NT2/D1 (cell line): ENCODE results near the gene DIP2A.
A peak's percentile ranks its signal among the peaks of the same experiment; 100 is the strongest.
"Not testable (repeated sequence)": the region's sequence is repeated elsewhere in the genome, so short reads cannot be mapped to it uniquely, and the experiment has no call there.

Experiments
- DNase-seq: peaks from one replicate; pipeline ENCODE4 v3.0.0-alpha.2; 2011; ENCODE audit warnings: low read depth, low spot score
- H3K27me3 ChIP-seq: 2 replicates; pipeline ENCODE4 v1.6.0; 2011; ENCODE audit warnings: mild to moderate bottlenecking; ENCODE audit not compliant: insufficient read length, insufficient read depth
- H3K36me3 ChIP-seq: 2 replicates; pipeline ENCODE4 v1.6.1; 2011; ENCODE audit warnings: mild to moderate bottlenecking, low read length, mixed read lengths; ENCODE audit not compliant: insufficient read depth, insufficient read length
- H3K4me1 ChIP-seq: 2 replicates; pipeline ENCODE4 v1.5.1; 2011; ENCODE audit not compliant: insufficient read depth, insufficient read length
- H3K4me3 ChIP-seq: 2 replicates; pipeline ENCODE4 v1.5.1; 2011; ENCODE audit warnings: low read depth; ENCODE audit not compliant: insufficient read length
- H3K9ac ChIP-seq: 2 replicates; pipeline ENCODE4 v1.6.0; 2011; ENCODE audit warnings: low read depth; ENCODE audit not compliant: insufficient read length
- H3K9me3 ChIP-seq: 2 replicates; pipeline ENCODE4 v1.5.1; 2011; ENCODE audit warnings: mild to moderate bottlenecking, low read length; ENCODE audit not compliant: insufficient read depth
- SUZ12 ChIP-seq: IDR thresholded peaks from 2 replicates; pipeline ENCODE4 v1.6.1; 2011; ENCODE audit not compliant: insufficient read length, insufficient read depth; ENCODE audit errors: extremely low read depth
- YY1 ChIP-seq: IDR thresholded peaks from 2 replicates; pipeline ENCODE4 v1.6.1; 2011; ENCODE audit not compliant: insufficient read length, insufficient read depth
- ZNF274 ChIP-seq: IDR thresholded peaks from 2 replicates; pipeline ENCODE4 v1.6.1; 2011; ENCODE audit warnings: mild to moderate bottlenecking, low read depth, low read length

DIP2A gene

GRCh38 chr21:46455575-46456385 lies 2.9 kb upstream of the DIP2A start:
- Histone ChIP-seq H3K27me3 (no peaks in the 10 kb centered on the region), H3K4me1 (peaks cover 2% of the 10 kb centered on the region), H3K9ac (no peak overlapping the region), H3K9me3 (0 out of 2 replicates have a peak, but pooled peaks cover under 1% of the 10 kb centered on the region), H3K36me3 (peaks cover 35% of the 10 kb centered on the region), H3K4me3 (no peak overlapping the region)
- TF ChIP-seq SUZ12 = no peak
- no peak for DNase-seq

GRCh38 chr21:46456750-46457149 lies 1.9 kb upstream of the DIP2A start:
- no peaks in the 10 kb centered on the region for H3K27me3 ChIP-seq
- H3K4me3 ChIP-seq = no peak overlapping the region
- TF ChIP-seq SUZ12 = no peak
- no peak for TF ChIP-seq YY1
- no peak for TF ChIP-seq ZNF274
- DNase-seq = no peak
- H3K36me3 ChIP-seq = peaks cover 35% of the 10 kb centered on the region
- H3K9me3 ChIP-seq = no peaks in the 10 kb centered on the region
- no peak overlapping the region for H3K9ac ChIP-seq
- H3K4me1 ChIP-seq = peaks cover 2% of the 10 kb centered on the region

GRCh38 chr21:46457801-46458314 lies 833 bp upstream of the DIP2A start:
- Histone ChIP-seq H3K9me3 (no peaks in the 10 kb centered on the region), H3K4me3 (peak overlapping the region; percentile 90), H3K27me3 (no peaks in the 10 kb centered on the region), H3K4me1 (peaks cover 2% of the 10 kb centered on the region), H3K36me3 (peaks cover 41% of the 10 kb centered on the region), H3K9ac (peak overlapping the region; percentile 99)
- DNase-seq = peak; percentile 25
- TF ChIP-seq ZNF274 (no peak), YY1 (no peak), SUZ12 (no peak)

- Histone ChIP-seq H3K36me3 (peaks cover 43% of the 10 kb centered on the region), H3K4me1 (peaks cover 2% of the 10 kb centered on the region), H3K9me3 (no peaks in the 10 kb centered on the region), H3K9ac (peak overlapping the region; percentile 92), H3K4me3 (peak overlapping the region; percentile 90), H3K27me3 (no peaks in the 10 kb centered on the region)
- no peak for DNase-seq
- no peak for TF ChIP-seq ZNF274
- no peak for TF ChIP-seq SUZ12
- TF ChIP-seq YY1 = no peak
These were observed 299 bp downstream of the DIP2A start for GRCh38 chr21:46459024-46459355.

- H3K9ac ChIP-seq = peak overlapping the region; percentile 92
- DNase-seq = no peak
- TF ChIP-seq YY1 = no peak
- TF ChIP-seq SUZ12 = no peak
- no peak for TF ChIP-seq ZNF274
- H3K36me3 ChIP-seq = peaks cover 41% of the 10 kb centered on the region
- H3K4me1 ChIP-seq = peaks cover 2% of the 10 kb centered on the region
- H3K4me3 ChIP-seq = peak overlapping the region; percentile 90
- H3K27me3 ChIP-seq = no peaks in the 10 kb centered on the region
- H3K9me3 ChIP-seq = no peaks in the 10 kb centered on the region
These were observed 843 bp downstream of the DIP2A start for GRCh38 chr21:46459356-46460112.

- Histone ChIP-seq H3K36me3 (peaks cover 24% of the 10 kb centered on the region), H3K4me1 (no peaks in the 10 kb centered on the region), H3K27me3 (no peaks in the 10 kb centered on the region), H3K9me3 (no peaks in the 10 kb centered on the region), H3K4me3 (no peak overlapping the region), H3K9ac (no peak overlapping the region)
- TF ChIP-seq ZNF274 (no peak), SUZ12 (no peak), YY1 (no peak)
- no peak for DNase-seq
These were observed 3.2 kb downstream of the DIP2A start for GRCh38 chr21:46461909-46462308.

- DNase-seq, H3K9ac ChIP-seq, H3K4me1 ChIP-seq, H3K9me3 ChIP-seq, H3K27me3 ChIP-seq, H3K4me3 ChIP-seq: not testable (repeated sequence)
- H3K36me3 ChIP-seq = peaks cover 28% of the 10 kb centered on the region
These were observed 6.5 kb downstream of the DIP2A start for GRCh38 chr21:46465153-46465552.
